NCI-H460 (cell line): ENCODE measurements around the gene TLE4. TPM values are rescaled to one million over a fixed set of nuclear protein-coding genes. Genes with fewer than 3 reads are reported as not detected.
"Not testable (repeated sequence)": the region's sequence is repeated elsewhere in the genome, so short reads cannot be mapped to it uniquely, and the experiment has no call there.

Experiments
- DNase-seq: peaks from one replicate; pipeline ENCODE4 v3.0.0-alpha.2; 2016; ENCODE audit warnings: low read depth; ENCODE audit errors: extremely low read depth
- total RNA-seq: library from RNA; depleted of rRNA; stranded (reverse); fragments of >200 nt; shearing (Covaris generic); gene quantifications from 2 replicates; pipeline ENCODE4 v1.2.3, GENCODE V29; 2014

The TLE4 gene
- total RNA-seq, 1 experiment from 2014 or later, result 9.5 TPM

DNA sequence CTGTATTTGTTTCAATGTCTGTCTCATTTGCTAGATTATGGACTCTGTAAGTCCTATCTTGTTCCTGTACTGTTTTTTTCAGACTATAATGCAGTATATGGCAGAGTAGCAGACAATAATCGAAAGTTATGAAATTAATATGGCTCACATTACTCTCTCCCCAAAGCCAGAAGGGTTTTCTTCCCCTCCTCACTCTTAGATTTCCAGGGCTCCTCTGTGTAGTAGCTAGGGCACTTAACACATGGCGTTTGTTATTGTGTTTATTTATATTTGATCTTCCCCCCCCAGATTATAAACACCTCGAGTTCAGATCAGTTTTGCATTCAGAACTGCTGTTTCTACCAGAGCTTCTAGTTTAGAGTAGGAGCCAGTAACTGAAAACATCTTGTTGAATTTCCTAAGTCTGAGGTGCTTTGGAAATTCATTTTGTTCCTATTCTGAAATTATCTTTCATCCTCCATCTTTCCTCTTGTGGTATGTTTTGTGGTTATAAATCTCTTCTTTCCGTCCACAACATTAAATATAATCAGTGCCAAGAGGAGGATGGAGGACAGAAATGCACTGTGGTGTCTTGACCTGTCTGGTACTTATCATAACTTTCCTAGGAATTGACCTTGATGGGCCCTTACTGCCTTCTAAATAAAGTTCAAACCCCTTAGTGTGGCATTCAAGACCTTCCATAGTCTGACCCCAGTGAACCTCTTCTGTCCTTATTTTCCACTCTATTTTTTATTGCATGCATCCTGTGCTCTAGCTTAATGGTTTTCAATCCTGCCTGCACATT, 27.0 kb downstream of the TLE4 start:
- no peak for DNase-seq

DNA sequence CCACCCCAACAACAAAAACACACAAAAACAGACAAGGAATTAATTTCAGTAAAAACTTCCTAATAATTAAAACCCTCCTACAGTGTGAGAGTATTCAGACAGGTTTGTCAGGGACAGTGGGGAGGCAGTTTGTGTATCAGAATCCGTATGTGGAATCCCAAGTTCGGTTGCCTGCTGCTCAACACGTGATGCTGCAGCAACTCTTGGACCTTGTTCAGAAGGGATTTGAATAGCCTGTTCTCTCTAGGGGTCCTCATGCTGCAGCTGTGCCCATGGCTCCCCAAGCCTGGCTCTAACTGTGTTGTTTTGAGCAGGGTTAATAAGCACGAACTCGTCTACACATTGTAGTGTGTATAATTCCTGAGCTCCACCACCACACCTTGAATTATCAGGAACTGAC, 28.7 kb downstream of the TLE4 start:
- no peak for DNase-seq

DNA sequence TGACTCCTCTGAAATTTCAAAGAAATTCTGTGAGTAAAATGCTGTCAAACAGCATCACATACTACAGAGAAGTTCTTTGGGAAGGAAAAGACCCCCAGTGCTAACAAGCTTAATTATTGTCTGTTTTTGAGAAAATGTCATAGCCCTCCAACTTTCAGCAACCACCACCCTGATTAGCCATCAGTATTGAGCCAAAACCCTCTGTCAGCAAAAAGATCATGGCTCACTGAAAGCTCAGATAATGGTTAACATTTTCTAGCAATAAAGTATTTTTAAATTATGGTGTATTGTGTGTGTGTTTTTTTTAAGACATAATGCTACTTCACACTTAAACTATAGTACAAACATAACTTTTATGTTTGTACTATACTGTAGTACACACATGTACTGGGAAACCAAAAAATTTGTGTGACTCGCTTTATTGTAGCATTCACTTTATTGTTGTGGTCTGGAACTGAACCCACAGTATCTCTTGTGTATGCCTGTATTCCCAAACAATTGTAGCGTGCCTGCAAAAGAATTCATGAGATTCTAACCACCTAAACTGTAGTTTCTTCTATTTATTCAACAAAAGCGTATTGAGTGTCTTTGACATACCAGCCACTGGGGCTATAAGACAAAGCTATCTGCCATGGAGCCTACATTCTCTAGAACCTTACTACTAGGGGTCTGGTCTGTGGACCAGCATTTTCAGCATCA, 31.6 kb downstream of the TLE4 start:
- DNase-seq, result no peak

DNA sequence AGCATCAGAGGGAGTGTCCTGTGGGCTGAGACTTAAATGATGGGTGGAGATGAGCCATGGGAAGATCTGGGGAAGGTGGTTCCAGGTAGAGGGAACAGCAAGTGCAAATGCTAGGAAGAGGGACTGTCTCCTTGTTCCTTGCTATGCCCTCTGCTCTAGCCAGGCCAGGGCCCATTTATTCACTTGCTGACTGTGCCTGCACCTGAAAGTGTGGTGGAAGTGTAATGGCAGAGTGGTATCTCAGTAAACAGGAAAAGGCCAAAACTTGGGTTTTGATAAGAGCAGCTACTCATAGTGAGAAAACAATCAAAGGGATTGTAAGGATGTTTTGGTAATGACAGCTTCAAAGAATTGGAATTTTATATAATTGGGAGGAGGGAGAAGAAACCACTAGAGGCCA, 32.4 kb downstream of the TLE4 start:
- no peak for DNase-seq

- no peak for DNase-seq
Measured at GRCh38 chr9:79604921-79605562, 33.3 kb downstream of the TLE4 start.

- DNase-seq, result not testable (repeated sequence)
Measured at GRCh38 chr9:79606529-79606928, 34.8 kb downstream of the TLE4 start.

DNA sequence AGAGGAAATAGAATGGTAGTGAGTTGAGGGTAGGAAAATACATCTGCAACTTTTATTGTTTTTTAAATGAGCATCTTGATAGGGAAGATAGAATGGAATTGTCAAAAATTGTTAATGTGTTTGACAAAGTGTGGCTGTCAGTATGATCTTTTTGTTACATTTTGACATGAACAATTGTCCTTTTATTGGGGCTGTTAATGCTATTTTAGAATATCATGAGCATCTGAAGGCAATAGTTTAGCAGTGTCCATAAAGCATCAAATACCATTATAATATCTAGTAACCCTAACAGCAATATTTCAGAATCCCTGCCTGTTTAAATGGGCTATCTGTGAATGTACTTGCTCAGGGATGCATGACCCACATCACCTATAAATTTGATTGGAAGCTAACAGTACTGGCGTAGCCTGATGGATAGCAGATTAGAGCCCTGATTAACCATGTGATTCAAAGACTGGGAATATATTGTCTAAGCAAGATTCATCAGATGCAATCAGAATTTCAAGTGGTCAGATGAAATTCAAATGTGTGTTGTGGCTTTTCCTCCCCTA, 37.8 kb downstream of the TLE4 start:
- no peak for DNase-seq

- no peak for DNase-seq
Measured at GRCh38 chr9:79610019-79610631, 38.4 kb downstream of the TLE4 start.

DNA sequence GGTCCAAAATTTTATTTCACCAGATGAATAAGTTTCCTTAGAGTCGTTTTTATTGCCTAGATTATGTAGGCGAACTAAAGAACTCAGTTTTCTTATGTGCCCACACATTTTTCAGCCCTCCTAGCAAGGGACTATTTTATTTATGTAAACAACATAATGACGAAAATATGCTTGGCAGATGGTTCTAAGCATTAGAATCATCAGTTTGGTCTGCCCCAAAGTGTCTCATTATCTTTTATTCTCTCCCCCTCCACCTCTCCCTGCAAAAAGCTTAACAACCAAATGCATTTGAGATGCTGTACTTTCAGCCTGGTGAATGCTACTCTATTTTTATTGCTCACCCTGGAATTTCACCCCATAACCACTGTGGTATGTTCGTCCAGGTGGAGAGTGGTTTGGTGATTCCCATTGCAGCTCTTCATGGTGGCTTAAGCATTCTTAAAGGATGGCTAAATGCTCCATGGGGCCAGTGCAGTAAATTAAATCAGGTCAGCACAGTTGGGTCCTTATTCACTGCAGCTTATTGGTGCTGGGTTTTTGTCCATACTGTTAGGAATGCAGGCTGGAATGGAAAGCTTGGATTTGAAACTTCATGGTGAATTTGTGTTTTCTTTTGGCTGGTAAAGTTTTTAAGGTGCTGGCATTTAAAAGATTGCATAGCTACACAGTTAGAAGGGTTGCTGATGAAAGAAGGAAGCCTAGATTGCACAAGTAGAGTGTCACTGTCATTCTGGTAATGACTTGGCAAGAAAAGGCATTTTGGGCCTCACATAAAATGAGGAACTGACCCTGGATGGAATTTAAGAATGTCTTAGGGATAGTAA, 39.2 kb downstream of the TLE4 start:
- DNase-seq, result peak; percentile 20

- no peak for DNase-seq
Measured at GRCh38 chr9:79613145-79613544, 41.4 kb downstream of the TLE4 start.

DNA sequence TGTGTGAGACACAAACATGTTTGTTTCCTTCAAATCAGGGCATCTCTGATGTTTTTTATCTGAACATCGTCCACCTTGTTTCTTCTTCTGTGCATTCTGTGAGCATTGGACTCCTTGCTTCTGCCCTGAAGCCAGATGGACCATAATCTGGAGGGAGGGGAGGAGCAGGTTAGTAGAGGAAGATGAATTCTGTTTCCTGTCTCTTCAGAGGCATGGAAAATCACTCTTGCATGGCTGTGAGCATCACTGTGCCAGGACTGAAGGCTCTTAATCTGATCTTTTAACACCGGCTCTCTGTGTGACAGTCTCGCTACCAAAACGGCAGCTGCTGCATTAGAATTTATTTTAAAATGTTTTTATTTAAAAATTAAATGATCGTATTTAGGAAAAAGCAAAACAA, 43.3 kb downstream of the TLE4 start:
- no peak for DNase-seq

GRCh38 chr9:79616013-79616412, 44.2 kb downstream of the TLE4 start:
- DNase-seq, result no peak

GRCh38 chr9:79616971-79617370, 45.2 kb downstream of the TLE4 start:
- no peak for DNase-seq

- DNase-seq, result no peak
Measured at GRCh38 chr9:79617395-79617794, 45.6 kb downstream of the TLE4 start.

- DNase-seq, result no peak
Measured at GRCh38 chr9:79619930-79620329, 48.2 kb downstream of the TLE4 start.

DNA sequence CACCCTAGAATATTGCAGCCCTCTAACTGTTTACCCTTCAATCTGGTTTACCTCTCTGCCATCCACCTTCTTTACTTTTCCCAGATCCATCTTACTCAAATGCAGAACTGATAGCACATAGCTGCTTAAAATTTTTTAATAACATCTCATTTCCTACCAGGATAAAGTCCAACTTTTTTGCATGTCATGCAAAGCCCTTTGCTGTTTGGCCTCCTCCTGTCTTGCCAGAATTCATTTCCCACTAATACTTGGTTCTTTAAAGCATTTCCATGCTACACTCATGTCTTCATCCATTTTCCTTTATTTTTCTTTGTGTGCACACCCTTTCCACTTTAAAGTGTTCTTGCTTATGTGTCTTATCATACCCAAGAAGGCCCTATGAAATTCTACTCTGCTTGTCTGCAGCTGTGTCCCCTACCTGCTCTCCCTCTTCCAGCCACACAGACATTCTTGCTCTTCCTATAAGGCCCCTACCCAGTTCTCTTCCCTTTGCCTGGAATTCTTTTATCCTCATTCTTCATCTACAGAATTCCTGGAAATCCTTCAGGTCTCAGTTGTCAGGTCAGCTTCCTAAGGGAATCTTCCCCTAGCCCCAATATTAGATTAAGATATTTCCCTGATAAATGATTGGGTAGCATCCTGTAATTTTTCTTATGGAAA, 50.3 kb downstream of the TLE4 start:
- no peak for DNase-seq

- DNase-seq, result no peak
Measured at GRCh38 chr9:79623799-79624721, 52.3 kb downstream of the TLE4 start.

GRCh38 chr9:79629721-79630120, 58.0 kb downstream of the TLE4 start:
- no peak for DNase-seq
